ENCODE measurements around the gene FAM151B. TPM values are rescaled to one million over a fixed set of nuclear protein-coding genes. Genes with fewer than 3 reads are reported as not detected.

The FAM151B gene
- polyA plus RNA-seq, 5 donors, result 1.9 to 3.0 (median 2.7) TPM

- no peak for DNase-seq
Observed at GRCh38 chr5:80588858-80589540, 101.1 kb downstream of the FAM151B start.

GRCh38 chr5:80590766-80591165, 102.9 kb downstream of the FAM151B start:
- no peak for DNase-seq

- no peak for DNase-seq
Observed at GRCh38 chr5:80591352-80591751, 103.5 kb downstream of the FAM151B start.

DNA sequence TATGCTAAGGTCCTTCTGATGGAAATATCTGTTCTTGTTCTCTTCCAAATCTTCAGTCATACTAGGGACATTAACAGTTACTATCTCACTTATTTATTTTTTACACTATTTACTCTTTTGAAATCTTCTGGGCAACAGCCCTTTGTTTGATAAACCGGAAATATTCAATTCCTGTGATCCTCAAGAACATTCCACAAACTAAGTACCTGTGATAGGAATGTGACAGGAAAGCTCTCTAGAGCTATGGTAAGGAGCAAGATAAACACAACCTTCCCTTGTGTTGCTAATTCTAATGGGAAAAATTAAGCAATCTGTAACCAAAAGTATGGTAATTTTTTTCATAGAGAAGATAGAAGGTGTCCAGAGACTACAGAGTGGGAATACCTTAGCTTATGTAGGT, 104.2 kb downstream of the FAM151B start:
- no peak for DNase-seq

Other genes with a start within 250 kb of the FAM151B start
- 10 to 100 TPM; 27.0 to 49.0 (median 40.7) TPM for gene SERINC5, start 232.1 kb upstream of the FAM151B start, polyA plus RNA-seq (ENCODE audit: insufficient read depth in 1 of 5, insufficient read length in 5 of 5, low replicate concordance in 1 of 5)
- gene SPZ1, start 168.1 kb upstream of the FAM151B start, polyA plus RNA-seq (ENCODE audit: insufficient read depth in 1 of 5, insufficient read length in 5 of 5, low replicate concordance in 1 of 5), result not detected
- 100 to 1,000 TPM in 1 of 5 donors, 10 to 100 TPM in 4; 44.5 to 105 (median 86.5) TPM for gene ZFYVE16, start 80.0 kb upstream of the FAM151B start, polyA plus RNA-seq (ENCODE audit: insufficient read depth in 1 of 5, insufficient read length in 5 of 5, low replicate concordance in 1 of 5)
- gene ANKRD34B, start 82.2 kb downstream of the FAM151B start, polyA plus RNA-seq (ENCODE audit: insufficient read depth in 1 of 5, insufficient read length in 5 of 5, low replicate concordance in 1 of 5), result not detected
- gene MSH3, start 166.6 kb downstream of the FAM151B start, polyA plus RNA-seq (ENCODE audit: insufficient read depth in 1 of 5, insufficient read length in 5 of 5, low replicate concordance in 1 of 5), result 10 to 100 TPM; 14.4 to 17.5 (median 17.0) TPM
- gene DHFR, start 166.9 kb downstream of the FAM151B start, polyA plus RNA-seq (ENCODE audit: insufficient read depth in 1 of 5, insufficient read length in 5 of 5, low replicate concordance in 1 of 5), result 10 to 100 TPM; 32.8 to 86.4 (median 54.7) TPM